ENCODE data around the gene SSX2IP. TPM values are rescaled to one million over a fixed set of nuclear protein-coding genes. Genes with fewer than 3 reads are reported as not detected.

SSX2IP gene
- total and polyA plus RNA-seq, 9 of the 15 experiments (the other 6 are each of a cell fraction or from before 2014, with no cell fraction given) = 20.6 to 96.7 (median 61.7) TPM

GRCh38 chr1:84603941-84604830 is 86.1 kb downstream of the SSX2IP start (continued):
- TF ChIP-seq JUND (IDR thresholded peaks at IDR 0.05; ENCODE audit: borderline replicate concordance, low read depth, low read length) (peak; percentile 25; the same call in 1 of the 2 replicates), JUND (tag; IDR thresholded peaks at IDR 0.05; ENCODE audit: borderline replicate concordance, low read depth, low read length) (no peak; the same call in 2 of the 3 replicates), SP1 (CRISPR knock-in tag; IDR thresholded peaks at IDR 0.05) (no peak), FOSL1 (tag; conservative IDR thresholded peaks at IDR 0.05) (peak; percentile 40; the same call in 1 of the 2 replicates), TSC22D4 (tag; IDR thresholded peaks at IDR 0.05) (no peak), ZNF232 (CRISPR knock-in tag; IDR thresholded peaks at IDR 0.05) (no peak), ZNF384 (IDR thresholded peaks at IDR 0.05; ENCODE audit: low read depth, low read length) (0 out of 2 replicates have a peak, but pooled peaks have one; percentile 38), L3MBTL2 (IDR thresholded peaks at IDR 0.05) (peak; percentile 78), ARID2 (IDR thresholded peaks at IDR 0.05) (0 out of 2 replicates have a peak, but pooled peaks have one; percentile 18), CBX3 (IDR thresholded peaks at IDR 0.05; ENCODE audit: borderline replicate concordance in 1 of 2, low read length in 2 of 2) (peak in 1 of 2 experiments; percentile 53; a peak in 2 of 3 replicates), SRSF7 (optimal IDR thresholded peaks at IDR 0.05; ENCODE audit: low read depth, low read length) (no peak), ZNF263 (CRISPR knock-in tag; IDR thresholded peaks at IDR 0.05; ENCODE audit: borderline replicate concordance) (peak; percentile 65; the same call in 1 of the 2 replicates), SMC3 (conservative IDR thresholded peaks at IDR 0.05; ENCODE audit: insufficient read depth, low read depth, low read length) (peak; percentile 81)
- TF ChIP-seq, protein P1, sequence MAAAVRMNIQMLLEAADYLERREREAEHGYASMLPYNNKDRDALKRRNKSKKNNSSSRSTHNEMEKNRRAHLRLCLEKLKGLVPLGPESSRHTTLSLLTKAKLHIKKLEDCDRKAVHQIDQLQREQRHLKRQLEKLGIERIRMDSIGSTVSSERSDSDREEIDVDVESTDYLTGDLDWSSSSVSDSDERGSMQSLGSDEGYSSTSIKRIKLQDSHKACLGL (CRISPR knock-in tag; IDR thresholded peaks at IDR 0.05; ENCODE audit: borderline replicate concordance, poor library complexity, severe bottlenecking) = no peak
- TF ChIP-seq, protein P2, sequence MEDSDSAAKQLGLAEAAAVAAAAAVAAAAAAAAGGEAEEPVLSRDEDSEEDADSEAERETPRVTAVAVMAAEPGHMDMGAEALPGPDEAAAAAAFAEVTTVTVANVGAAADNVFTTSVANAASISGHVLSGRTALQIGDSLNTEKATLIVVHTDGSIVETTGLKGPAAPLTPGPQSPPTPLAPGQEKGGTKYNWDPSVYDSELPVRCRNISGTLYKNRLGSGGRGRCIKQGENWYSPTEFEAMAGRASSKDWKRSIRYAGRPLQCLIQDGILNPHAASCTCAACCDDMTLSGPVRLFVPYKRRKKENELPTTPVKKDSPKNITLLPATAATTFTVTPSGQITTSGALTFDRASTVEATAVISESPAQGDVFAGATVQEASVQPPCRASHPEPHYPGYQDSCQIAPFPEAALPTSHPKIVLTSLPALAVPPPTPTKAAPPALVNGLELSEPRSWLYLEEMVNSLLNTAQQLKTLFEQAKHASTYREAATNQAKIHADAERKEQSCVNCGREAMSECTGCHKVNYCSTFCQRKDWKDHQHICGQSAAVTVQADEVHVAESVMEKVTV (CRISPR knock-in tag; IDR thresholded peaks at IDR 0.05) = peak; percentile 77

Data from K562 (cell line).